Endothelial cell of hepatic sinusoid (primary cell): ENCODE data around the gene SLC1A2.
"Not testable (repeated sequence)": the region's sequence is repeated elsewhere in the genome, so short reads cannot be mapped to it uniquely, and the experiment has no call there.

ENCODE experiments used
- in situ Hi-C: cut with HindIII; loops from 2 replicates; pipeline ENCODE4 v1.10.0; 2017; ENCODE audit warnings: low sequenced_read_pairs

The SLC1A2 gene

GRCh38 chr11:35234460-35235156 lies 184.8 kb downstream of the SLC1A2 start:
- in situ Hi-C loops = no loop called here

- in situ Hi-C loops = no loop called here
Measured at GRCh38 chr11:35233518-35233917, 185.8 kb downstream of the SLC1A2 start.

GRCh38 chr11:35232891-35233330 lies 186.4 kb downstream of the SLC1A2 start:
- in situ Hi-C loops = no loop called here

- in situ Hi-C loops = no loop called here
Measured at GRCh38 chr11:35231076-35231860, 188.1 kb downstream of the SLC1A2 start.

GRCh38 chr11:35230388-35230787 lies 189.0 kb downstream of the SLC1A2 start:
- in situ Hi-C loops = no loop called here

GRCh38 chr11:35228328-35228725 lies 191.0 kb downstream of the SLC1A2 start:
- in situ Hi-C loops = no loop called here

GRCh38 chr11:35227576-35228327 lies 191.6 kb downstream of the SLC1A2 start:
- in situ Hi-C loops = no loop called here

GRCh38 chr11:35226756-35227155 lies 192.6 kb downstream of the SLC1A2 start:
- in situ Hi-C loops = not testable (repeated sequence)

GRCh38 chr11:35225946-35226520 lies 193.3 kb downstream of the SLC1A2 start:
- in situ Hi-C loops = no loop called here

- in situ Hi-C loops = no loop called here
Measured at GRCh38 chr11:35223991-35224390, 195.4 kb downstream of the SLC1A2 start.

- in situ Hi-C loops = no loop called here
Measured at GRCh38 chr11:35223371-35223796, 196.0 kb downstream of the SLC1A2 start.

- in situ Hi-C loops = loop anchor here (5.0 kb wide), 2 partner anchors 47 to 292 kb away; no protein-coding TSS in a partner anchor
Measured at GRCh38 chr11:35218956-35219355, 200.4 kb downstream of the SLC1A2 start.

- in situ Hi-C loops = loop anchor here (5.0 kb wide), 2 partner anchors 45 to 290 kb away; no protein-coding TSS in a partner anchor
Measured at GRCh38 chr11:35216962-35217678, 202.2 kb downstream of the SLC1A2 start.

GRCh38 chr11:35215945-35216344 lies 203.4 kb downstream of the SLC1A2 start:
- in situ Hi-C loops = loop anchor here (5.0 kb wide), 2 partner anchors 44 to 289 kb away; no protein-coding TSS in a partner anchor

GRCh38 chr11:35214792-35215193 lies 204.6 kb downstream of the SLC1A2 start:
- in situ Hi-C loops = loop anchor here (5.0 kb wide), 2 partner anchors 42 to 287 kb away; no protein-coding TSS in a partner anchor

- in situ Hi-C loops = no loop called here
Measured at GRCh38 chr11:35214226-35214770, 205.1 kb downstream of the SLC1A2 start.

GRCh38 chr11:35211952-35212351 lies 207.4 kb downstream of the SLC1A2 start:
- in situ Hi-C loops = no loop called here

GRCh38 chr11:35210876-35211546 lies 208.3 kb downstream of the SLC1A2 start:
- in situ Hi-C loops = no loop called here

- in situ Hi-C loops = no loop called here
Measured at GRCh38 chr11:35208795-35209194, 210.6 kb downstream of the SLC1A2 start.
